Activated T-helper 1 cell treated with anti-CD3 and anti-CD28 coated beads, Interleukin-12 subunit alpha, Interleukin-12 subunit beta, Interleukin-2, Interleukin-4 antibody, amounts not matched to agents 30 ng/mL and 10 ng/mL and 1 ng/mL, durations not matched to agents 14 hours and 24 hours and 36 hours (primary cell): ENCODE results near the gene TRIM2. TPM values are rescaled to one million over a fixed set of nuclear protein-coding genes. Genes with fewer than 3 reads are reported as not detected.
"Not testable (repeated sequence)": the region's sequence is repeated elsewhere in the genome, so short reads cannot be mapped to it uniquely, and the experiment has no call there.

Experiments used
- DNase-seq: peaks from one replicate; pipeline ENCODE4 v3.0.0; 2021; ENCODE audit warnings: low spot score
- H3K27ac Mint-ChIP-seq: one replicate; pipeline ENCODE4 v1.8.0; 2021; ENCODE audit warnings: mild to moderate bottlenecking, mixed read lengths
- H3K27me3 Mint-ChIP-seq: one replicate; pipeline ENCODE4 v1.8.0; 2022; ENCODE audit warnings: mild to moderate bottlenecking, moderate library complexity, mixed read lengths; ENCODE audit not compliant: insufficient read depth
- H3K36me3 Mint-ChIP-seq: one replicate; pipeline ENCODE4 v1.8.0; 2021; ENCODE audit warnings: low read depth, mixed read lengths
- H3K4me1 Mint-ChIP-seq: one replicate; pipeline ENCODE4 v1.8.0; 2021; ENCODE audit warnings: low read depth, mixed read lengths
- H3K4me3 Mint-ChIP-seq: one replicate; pipeline ENCODE4 v1.8.0; 2021; ENCODE audit warnings: mild to moderate bottlenecking, moderate library complexity, mixed read lengths
- H3K9me3 Mint-ChIP-seq: one replicate; pipeline ENCODE4 v1.8.0; 2021; ENCODE audit warnings: mixed read lengths
- intact Hi-C: fragments of 100-400 bp; cut with micrococcal nuclease; formaldehyde crosslinking; loops from one replicate; pipeline ENCODE4 v1.15.1; 2024
- total RNA-seq: library from RNA; stranded (reverse); gene quantifications from 2 replicates; pipeline ENCODE4 v1.2.3, GENCODE V29; 2022

The TRIM2 gene
- total RNA-seq, 1 donor from 2014 or later, result 0.16 TPM

- intact Hi-C loops, H3K9me3 Mint-ChIP-seq, DNase-seq, H3K27me3 Mint-ChIP-seq, H3K36me3 Mint-ChIP-seq, H3K27ac Mint-ChIP-seq, H3K4me3 Mint-ChIP-seq: not testable (repeated sequence)
- peaks cover 17% of the 10 kb centered on the region for H3K4me1 Mint-ChIP-seq
Measured at GRCh38 chr4:153203746-153204145, 497 bp upstream of the TRIM2 start.

GRCh38 chr4:153204728-153205648 lies 745 bp downstream of the TRIM2 start:
- H3K4me3 Mint-ChIP-seq, result peak overlapping the region; percentile 15
- H3K27me3 Mint-ChIP-seq, result no peaks in the 10 kb centered on the region
- H3K9me3 Mint-ChIP-seq, result no peaks in the 10 kb centered on the region
- H3K36me3 Mint-ChIP-seq, result no peaks in the 10 kb centered on the region
- DNase-seq, result no peak
- intact Hi-C loops, result loop anchor here (5.0 kb wide), 1 partner anchor 42 kb away; no protein-coding TSS in a partner anchor
- H3K4me1 Mint-ChIP-seq, result peaks cover 17% of the 10 kb centered on the region
- H3K27ac Mint-ChIP-seq, result peak overlapping the region; percentile 18

GRCh38 chr4:153205757-153206156 lies 1.5 kb downstream of the TRIM2 start:
- H3K36me3 Mint-ChIP-seq, result no peaks in the 10 kb centered on the region
- no peak overlapping the region for H3K27ac Mint-ChIP-seq
- H3K4me1 Mint-ChIP-seq, result peaks cover 17% of the 10 kb centered on the region
- intact Hi-C loops, result loop anchor here (5.0 kb wide), 1 partner anchor 42 kb away; no protein-coding TSS in a partner anchor
- H3K4me3 Mint-ChIP-seq, result no peak overlapping the region
- H3K27me3 Mint-ChIP-seq, result peaks cover 2% of the 10 kb centered on the region
- DNase-seq, result no peak
- no peaks in the 10 kb centered on the region for H3K9me3 Mint-ChIP-seq

- Mint-ChIP-seq H3K27ac (no peak overlapping the region), H3K9me3 (no peaks in the 10 kb centered on the region), H3K36me3 (no peaks in the 10 kb centered on the region), H3K4me3 (no peak overlapping the region), H3K27me3 (peaks cover 3% of the 10 kb centered on the region), H3K4me1 (peaks cover 17% of the 10 kb centered on the region)
- intact Hi-C loops, result loop anchor here (5.0 kb wide), 1 partner anchor 41 kb away; no protein-coding TSS in a partner anchor
- no peak for DNase-seq
Measured at GRCh38 chr4:153206534-153206933, 2.3 kb downstream of the TRIM2 start.

GRCh38 chr4:153207027-153207426 lies 2.8 kb downstream of the TRIM2 start:
- Mint-ChIP-seq H3K4me3 (no peak overlapping the region), H3K9me3 (no peaks in the 10 kb centered on the region), H3K27ac (no peak overlapping the region), H3K27me3 (peaks cover 3% of the 10 kb centered on the region), H3K36me3 (no peaks in the 10 kb centered on the region), H3K4me1 (peaks cover 19% of the 10 kb centered on the region)
- intact Hi-C loops, result loop anchor here (5.0 kb wide), 1 partner anchor 40 kb away; no protein-coding TSS in a partner anchor
- no peak for DNase-seq

- Mint-ChIP-seq H3K9me3 (no peaks in the 10 kb centered on the region), H3K27ac (no peak overlapping the region), H3K36me3 (no peaks in the 10 kb centered on the region), H3K27me3 (peaks cover 3% of the 10 kb centered on the region), H3K4me1 (peaks cover 24% of the 10 kb centered on the region), H3K4me3 (no peak overlapping the region)
- intact Hi-C loops, result loop anchor here (5.0 kb wide), 1 partner anchor 40 kb away; no protein-coding TSS in a partner anchor
- DNase-seq, result no peak
Measured at GRCh38 chr4:153207567-153207966, 3.3 kb downstream of the TRIM2 start.

GRCh38 chr4:153209410-153209809 lies 5.2 kb downstream of the TRIM2 start:
- Mint-ChIP-seq H3K9me3 (no peaks in the 10 kb centered on the region), H3K27ac (no peak overlapping the region), H3K4me3 (no peak overlapping the region), H3K4me1 (peaks cover 26% of the 10 kb centered on the region), H3K36me3 (no peaks in the 10 kb centered on the region), H3K27me3 (peaks cover 7% of the 10 kb centered on the region)
- DNase-seq, result no peak
- intact Hi-C loops, result loop anchor here (5.0 kb wide), 1 partner anchor 38 kb away; no protein-coding TSS in a partner anchor

- H3K4me1 Mint-ChIP-seq, result peaks cover 13% of the 10 kb centered on the region
- H3K9me3 Mint-ChIP-seq, result no peaks in the 10 kb centered on the region
- no peak overlapping the region for H3K4me3 Mint-ChIP-seq
- no peaks in the 10 kb centered on the region for H3K36me3 Mint-ChIP-seq
- peaks cover 12% of the 10 kb centered on the region for H3K27me3 Mint-ChIP-seq
- intact Hi-C loops, result no loop called here
- no peak for DNase-seq
- H3K27ac Mint-ChIP-seq, result no peak overlapping the region
Measured at GRCh38 chr4:153210727-153211126, 6.5 kb downstream of the TRIM2 start.

GRCh38 chr4:153211986-153212728 lies 7.9 kb downstream of the TRIM2 start:
- intact Hi-C loops, result no loop called here
- DNase-seq, result no peak
- Mint-ChIP-seq H3K9me3 (no peaks in the 10 kb centered on the region), H3K36me3 (no peaks in the 10 kb centered on the region), H3K27ac (no peak overlapping the region), H3K27me3 (peaks cover 15% of the 10 kb centered on the region), H3K4me1 (peaks cover 12% of the 10 kb centered on the region), H3K4me3 (no peak overlapping the region)

- intact Hi-C loops, result no loop called here
- no peak overlapping the region for H3K27ac Mint-ChIP-seq
- no peaks in the 10 kb centered on the region for H3K9me3 Mint-ChIP-seq
- DNase-seq, result no peak
- peaks cover 15% of the 10 kb centered on the region for H3K27me3 Mint-ChIP-seq
- no peak overlapping the region for H3K4me3 Mint-ChIP-seq
- H3K36me3 Mint-ChIP-seq, result no peaks in the 10 kb centered on the region
- H3K4me1 Mint-ChIP-seq, result peaks cover 12% of the 10 kb centered on the region
Measured at GRCh38 chr4:153212736-153213135, 8.5 kb downstream of the TRIM2 start.

GRCh38 chr4:153215921-153216320 lies 11.7 kb downstream of the TRIM2 start:
- Mint-ChIP-seq H3K27me3 (peaks cover 27% of the 10 kb centered on the region), H3K4me1 (peaks cover 12% of the 10 kb centered on the region), H3K27ac (no peak overlapping the region), H3K9me3 (no peaks in the 10 kb centered on the region), H3K36me3 (no peaks in the 10 kb centered on the region), H3K4me3 (no peak overlapping the region)
- DNase-seq, result no peak
- intact Hi-C loops, result no loop called here

- Mint-ChIP-seq H3K9me3 (no peaks in the 10 kb centered on the region), H3K4me3 (no peak overlapping the region), H3K27ac (no peak overlapping the region), H3K4me1 (peaks cover 12% of the 10 kb centered on the region), H3K27me3 (peaks cover 33% of the 10 kb centered on the region), H3K36me3 (no peaks in the 10 kb centered on the region)
- no peak for DNase-seq
- intact Hi-C loops, result no loop called here
Measured at GRCh38 chr4:153216546-153216945, 12.3 kb downstream of the TRIM2 start.

- intact Hi-C loops, result no loop called here
- Mint-ChIP-seq H3K27me3 (peaks cover 33% of the 10 kb centered on the region), H3K36me3 (no peaks in the 10 kb centered on the region), H3K9me3 (no peaks in the 10 kb centered on the region), H3K27ac (no peak overlapping the region), H3K4me1 (peaks cover 11% of the 10 kb centered on the region), H3K4me3 (no peak overlapping the region)
- no peak for DNase-seq
Measured at GRCh38 chr4:153217440-153217839, 13.2 kb downstream of the TRIM2 start.
